Muscle of arm (tissue), 12 donors: Measurements from ENCODE around the gene INTS11. TPM values are rescaled to one million over a fixed set of nuclear protein-coding genes. Genes with fewer than 3 reads are reported as not detected.
A peak's percentile ranks its signal among the peaks of the same experiment; 100 is the strongest.

Source experiments
- DNase-seq: peaks from one replicate; pipeline ENCODE4 v3.0.0-alpha.2; 2013
- polyA plus RNA-seq, 12 donors: library from polyadenylated mRNA; unstranded; fragments of 120-200 nt; gene quantifications; one replicate each; pipeline ENCODE4 v1.2.1, GENCODE V29; 2013; ENCODE audit not compliant: insufficient read length in 12 of 12

Gene INTS11
- polyA plus RNA-seq, 12 donors: 60.1 to 138 (median 75.5) TPM; not detected in 1

GRCh38 chr1:1290238-1290731, 34.2 kb downstream of the INTS11 start:
- no peak for DNase-seq

DNA sequence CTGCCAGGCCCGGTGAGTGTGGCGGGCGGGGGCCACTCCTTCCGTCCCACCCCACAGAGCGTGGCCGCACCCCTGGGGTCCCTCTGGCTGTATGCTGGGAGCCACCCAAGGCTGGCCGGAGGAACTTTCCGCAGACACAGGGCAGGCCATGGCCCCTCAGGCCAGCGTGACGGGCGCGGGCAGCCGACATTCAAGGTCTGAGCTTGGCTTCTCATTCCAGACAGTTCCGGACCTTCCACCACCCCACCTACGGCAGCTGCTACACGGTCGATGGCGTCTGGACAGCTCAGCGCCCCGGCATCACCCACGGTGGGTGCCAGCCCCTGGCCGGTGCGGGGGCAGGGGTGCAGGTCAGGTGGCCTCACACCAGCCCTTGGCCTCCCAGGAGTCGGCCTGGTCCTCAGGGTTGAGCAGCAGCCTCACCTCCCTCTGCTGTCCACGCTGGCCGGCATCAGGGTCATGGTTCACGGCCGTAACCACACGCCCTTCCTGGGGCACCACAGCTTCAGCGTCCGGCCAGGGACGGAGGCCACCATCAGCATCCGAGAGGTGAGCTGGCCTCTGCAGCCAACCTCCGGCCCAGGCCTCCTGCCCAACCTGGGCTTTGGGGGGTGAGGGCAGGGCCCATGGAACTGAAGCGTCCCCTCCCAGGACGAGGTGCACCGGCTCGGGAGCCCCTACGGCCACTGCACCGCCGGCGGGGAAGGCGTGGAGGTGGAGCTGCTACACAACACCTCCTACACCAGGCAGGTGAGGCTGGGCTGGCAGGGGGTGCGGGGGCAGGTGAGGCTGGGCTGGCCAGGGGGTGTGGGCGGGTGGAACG, 37.0 kb downstream of the INTS11 start:
- DNase-seq: no peak

DNA sequence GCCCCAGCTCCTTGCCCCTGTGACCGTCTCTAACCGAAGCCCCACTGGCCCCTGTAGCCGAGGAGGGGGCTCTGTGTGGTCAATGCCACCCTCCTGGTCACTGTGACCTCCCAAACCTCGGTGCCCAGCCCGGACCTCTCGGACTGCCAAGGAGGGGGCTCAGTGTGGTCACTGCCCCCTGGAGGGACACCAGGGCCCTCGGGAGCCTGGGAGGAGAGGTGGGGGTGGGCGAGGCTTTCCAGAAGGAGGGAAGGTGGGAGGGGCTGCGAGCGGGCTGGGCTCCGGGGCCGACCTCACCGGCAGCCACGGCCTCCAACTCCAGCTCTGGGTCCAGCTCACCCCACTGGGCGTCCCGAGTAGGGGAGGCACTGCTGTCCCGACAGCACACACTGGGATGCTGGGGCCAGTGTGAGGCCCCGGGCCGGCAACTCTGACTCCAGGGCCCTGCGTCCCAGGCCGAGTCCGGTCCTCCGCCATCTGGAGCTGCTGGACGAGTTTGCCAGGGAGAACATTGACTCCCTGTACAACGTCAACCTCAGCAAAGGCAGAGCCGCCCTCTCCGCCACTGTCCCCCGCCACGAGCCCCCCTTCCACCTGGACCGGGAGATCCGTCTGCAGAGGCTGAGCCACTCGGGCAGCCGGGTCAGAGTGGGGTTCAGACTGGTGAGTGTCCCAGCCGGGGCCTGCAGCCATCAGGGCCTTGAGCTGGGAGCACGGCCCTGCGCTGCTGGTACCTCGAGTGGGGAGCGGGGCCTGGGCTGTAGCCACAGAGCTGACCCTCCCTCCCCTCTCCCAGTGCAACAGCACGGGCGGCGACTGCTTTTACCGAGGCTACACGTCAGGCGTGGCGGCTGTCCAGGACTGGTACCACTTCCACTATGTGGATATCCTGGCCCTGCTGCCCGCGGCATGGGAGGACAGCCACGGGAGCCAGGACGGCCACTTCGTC, 37.9 kb downstream of the INTS11 start:
- DNase-seq: no peak

DNA sequence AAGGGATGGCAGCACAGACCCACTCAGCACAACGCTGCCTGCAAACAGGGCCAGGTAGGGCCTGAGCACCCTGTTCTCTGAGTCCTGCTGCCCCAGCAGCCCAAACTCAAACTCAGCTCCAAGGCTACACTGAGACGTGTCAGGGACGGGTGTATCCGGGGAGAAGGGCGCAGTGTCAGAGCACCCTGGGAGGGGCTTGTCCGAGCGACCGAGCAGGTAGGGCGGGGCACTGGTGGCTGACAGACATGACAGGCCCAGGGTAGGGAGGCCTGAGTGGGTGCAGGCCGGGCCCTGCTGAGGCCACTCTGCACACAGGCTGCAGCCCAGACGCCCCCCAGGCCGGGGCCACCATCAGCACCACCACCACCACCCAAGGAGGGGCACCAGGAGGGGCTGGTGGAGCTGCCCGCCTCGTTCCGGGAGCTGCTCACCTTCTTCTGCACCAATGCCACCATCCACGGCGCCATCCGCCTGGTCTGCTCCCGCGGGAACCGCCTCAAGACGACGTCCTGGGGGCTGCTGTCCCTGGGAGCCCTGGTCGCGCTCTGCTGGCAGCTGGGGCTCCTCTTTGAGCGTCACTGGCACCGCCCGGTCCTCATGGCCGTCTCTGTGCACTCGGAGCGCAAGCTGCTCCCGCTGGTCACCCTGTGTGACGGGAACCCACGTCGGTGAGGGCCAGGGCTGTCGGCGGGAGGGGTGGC, 38.7 kb downstream of the INTS11 start:
- DNase-seq: no peak

- DNase-seq: no peak
Observed at GRCh38 chr1:1285102-1285571, 39.3 kb downstream of the INTS11 start.

DNA sequence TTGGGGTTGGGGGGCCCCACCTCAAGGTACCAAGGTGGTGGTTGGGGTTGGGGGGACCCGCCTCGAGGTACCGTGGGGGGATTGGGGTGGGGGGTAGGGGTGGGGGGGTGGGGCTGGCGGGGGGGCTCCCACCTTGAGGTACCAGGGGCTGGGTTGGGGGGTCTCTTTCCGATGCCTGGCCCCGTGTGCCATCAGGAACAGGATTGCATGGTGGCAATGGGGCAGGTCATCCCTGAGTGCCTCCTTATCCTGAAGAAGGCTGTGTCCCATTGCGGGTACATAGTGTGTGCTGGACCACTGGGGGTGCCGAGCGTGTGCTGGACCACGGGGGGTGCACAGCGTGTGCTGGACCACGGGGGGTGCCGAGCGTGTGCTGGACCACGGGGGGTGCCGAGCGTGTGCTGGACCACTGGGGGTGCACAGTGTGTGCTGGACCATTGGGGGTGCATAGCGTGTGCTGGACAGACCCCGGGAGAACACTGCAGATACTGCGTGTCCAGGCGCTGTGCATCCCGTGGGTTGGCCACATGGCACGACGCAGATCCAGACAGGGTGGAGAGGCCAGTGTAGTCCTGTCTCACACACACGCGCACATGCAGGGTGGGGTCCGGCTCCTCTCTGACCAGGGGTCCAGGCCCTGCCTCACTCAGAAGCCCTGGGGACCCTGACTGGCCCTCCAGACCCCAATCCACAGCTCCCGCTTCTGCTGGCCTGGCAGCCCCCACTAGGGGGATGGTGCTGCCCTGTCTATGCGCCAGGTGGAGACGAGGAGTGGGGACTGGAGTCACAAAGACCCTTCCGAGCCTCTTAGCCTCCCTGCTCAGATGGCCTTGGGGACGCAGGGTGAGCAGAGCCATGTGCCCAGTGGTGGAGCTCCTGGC, 40.0 kb downstream of the INTS11 start:
- DNase-seq: no peak

- DNase-seq: no peak
Observed at GRCh38 chr1:1283821-1284220, 40.6 kb downstream of the INTS11 start.

- DNase-seq: no peak
Observed at GRCh38 chr1:1282998-1283397, 41.5 kb downstream of the INTS11 start.

GRCh38 chr1:1281533-1282321, 42.7 kb downstream of the INTS11 start:
- no peak for DNase-seq

DNA sequence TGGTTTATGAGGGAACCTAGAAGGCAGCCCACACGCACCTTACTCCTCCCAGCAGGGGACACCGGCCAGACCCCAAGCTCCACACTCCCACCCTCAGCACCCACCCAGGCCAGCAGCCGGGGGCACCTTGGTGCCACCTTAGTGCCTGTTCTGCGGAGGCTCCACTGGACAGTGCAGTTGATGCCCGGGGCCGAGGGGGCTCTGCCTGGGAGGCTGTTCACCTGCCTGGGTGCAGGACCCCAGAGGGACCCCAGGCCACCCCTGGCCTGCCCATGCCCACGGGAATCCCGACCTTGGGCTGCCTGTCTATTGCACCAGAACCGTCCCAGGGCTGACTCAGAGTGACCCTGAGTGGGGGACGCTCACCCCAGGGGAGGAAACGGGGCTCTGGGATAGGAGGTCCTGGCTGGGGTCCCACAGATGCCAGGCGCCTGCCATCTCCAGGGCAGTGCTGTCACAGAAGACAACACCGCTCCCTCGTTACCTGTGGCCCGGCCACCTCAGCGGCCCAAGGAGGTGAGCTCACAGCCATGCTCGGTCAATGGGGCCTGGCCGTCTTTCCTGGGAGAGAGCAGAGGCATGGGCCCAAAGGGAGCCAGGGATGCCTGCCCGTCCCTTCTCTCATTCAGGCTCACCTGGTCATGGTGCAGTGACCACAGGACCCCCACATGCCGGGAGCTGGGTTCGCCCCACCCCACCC, 43.5 kb downstream of the INTS11 start:
- DNase-seq: no peak

DNA sequence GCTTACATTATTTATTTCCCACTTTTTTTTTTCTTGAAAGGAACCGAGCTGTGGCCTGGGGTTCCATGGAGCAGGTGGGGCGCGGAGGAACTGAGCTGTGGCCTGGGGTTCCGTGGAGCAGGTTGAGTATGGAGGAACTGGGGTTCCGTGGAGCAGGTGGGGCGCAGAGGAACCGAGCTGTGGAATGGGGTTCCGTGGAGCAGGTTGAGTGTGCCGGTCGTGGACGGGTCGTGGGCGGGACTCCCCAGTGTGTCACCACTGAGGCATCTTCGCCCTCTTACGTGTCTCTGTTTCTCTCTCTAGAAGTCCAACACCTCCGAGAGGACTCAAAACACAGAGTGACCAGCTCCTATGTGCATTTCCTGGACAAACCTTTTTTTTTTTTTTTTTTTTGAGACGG, 45.4 kb downstream of the INTS11 start:
- DNase-seq: no peak

- DNase-seq: no peak
Observed at GRCh38 chr1:1278620-1279019, 45.8 kb downstream of the INTS11 start.

- DNase-seq: no peak
Observed at GRCh38 chr1:1275836-1276235, 48.6 kb downstream of the INTS11 start.

GRCh38 chr1:1274931-1275431, 49.5 kb downstream of the INTS11 start:
- DNase-seq: no peak

DNA sequence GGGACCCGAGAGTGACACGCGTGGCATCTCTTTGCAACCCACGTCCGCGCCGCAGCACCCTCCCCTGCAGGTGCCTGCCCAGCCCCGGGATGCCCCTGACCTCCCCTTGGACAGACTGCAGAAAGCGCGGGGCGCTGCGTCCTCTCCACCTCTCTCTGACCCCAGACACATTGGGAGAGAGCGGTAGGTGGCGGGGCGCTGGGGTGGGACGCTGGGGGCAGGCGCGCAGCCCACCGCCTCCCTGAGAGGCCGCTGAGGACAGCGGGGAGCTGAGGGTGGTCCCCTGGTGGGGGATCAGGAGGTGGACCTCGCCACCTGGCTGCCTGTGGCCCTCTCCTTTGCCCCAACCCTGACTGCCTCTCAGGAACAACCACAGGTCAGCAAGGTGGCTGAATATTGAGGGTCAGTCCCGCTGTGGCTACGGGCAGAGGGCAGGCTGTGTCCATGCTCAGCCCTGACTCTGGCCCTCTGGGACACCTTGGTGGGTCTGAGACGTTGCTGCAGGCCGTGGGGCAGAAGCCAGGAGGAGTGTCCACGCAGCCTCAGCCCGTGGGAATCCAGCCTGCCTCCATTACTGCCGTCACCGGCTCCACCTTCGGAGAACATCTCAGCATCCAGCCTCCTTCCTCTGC, 50.0 kb downstream of the INTS11 start:
- no peak for DNase-seq

- DNase-seq: peak; percentile 90
Observed at GRCh38 chr1:1273512-1274298, 50.8 kb downstream of the INTS11 start, which contains the start of gene UBE2J2. Gene UBE2J2 (minus strand): TSS chr1:1273854. CDS start chr1:1267992, 5,862 bp downstream.

DNA sequence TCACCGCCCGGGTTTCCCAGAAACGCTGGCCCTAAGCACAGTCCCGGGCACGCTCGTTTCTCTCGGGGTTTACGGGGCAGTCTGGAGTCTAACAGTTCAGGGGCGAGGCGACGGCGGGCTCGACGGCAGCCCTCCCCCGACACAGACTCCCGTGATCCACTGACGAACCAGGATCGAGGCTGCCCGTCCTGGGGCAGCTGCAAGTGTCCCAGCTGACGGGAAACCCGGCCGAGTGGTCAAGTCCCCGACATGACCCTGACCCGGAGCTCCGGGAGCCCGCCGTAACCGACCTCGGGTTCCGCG, 51.3 kb downstream of the INTS11 start:
- no peak for DNase-seq
